ENCODE measurements around the gene NACC1.
"Not testable (repeated sequence)": the region's sequence is repeated elsewhere in the genome, so short reads cannot be mapped to it uniquely, and the experiment has no call there.

Gene NACC1

DNA sequence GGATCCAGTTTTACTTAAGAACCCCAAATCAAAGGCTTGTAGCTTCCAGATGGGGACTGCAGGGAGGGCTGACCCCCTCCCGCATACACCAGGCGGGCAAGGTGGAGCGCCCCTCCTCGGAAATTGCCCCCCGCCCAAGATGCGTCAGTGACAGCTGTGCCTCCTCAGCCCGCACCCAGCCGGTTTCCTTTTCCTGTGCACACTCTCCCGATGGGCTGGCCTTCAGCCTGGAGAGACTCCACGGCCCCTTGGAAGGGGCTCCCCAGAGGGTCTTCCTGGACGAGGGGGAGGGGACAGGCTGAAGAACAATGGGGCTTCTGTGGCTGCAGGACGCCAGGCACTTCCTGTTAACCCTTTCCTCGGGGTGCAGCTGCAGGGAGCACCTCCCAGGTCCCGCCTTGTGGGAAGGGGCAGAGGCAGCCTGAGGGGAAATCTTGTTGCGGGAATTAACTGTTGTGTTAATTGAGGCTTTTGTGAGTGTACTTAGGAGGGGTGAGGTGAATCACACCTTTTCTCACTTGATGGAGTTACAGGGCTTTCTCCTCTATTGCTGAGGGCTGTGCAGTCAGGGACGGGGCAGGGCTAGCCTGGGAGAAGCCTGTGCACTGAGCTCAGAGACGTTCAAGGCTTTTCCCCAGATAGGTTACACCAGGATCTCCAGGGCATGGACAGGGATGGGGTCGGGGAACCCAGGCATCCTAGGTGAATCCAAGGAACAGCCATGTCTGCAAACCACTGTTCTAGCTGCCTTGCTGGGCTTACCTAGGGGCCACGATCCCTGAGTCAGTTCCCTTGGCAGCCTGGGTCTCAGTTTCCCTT is 46.5 kb downstream of the NACC1 start:
- DNase-seq (ENCODE audit: low read depth): peak; percentile 52

DNA sequence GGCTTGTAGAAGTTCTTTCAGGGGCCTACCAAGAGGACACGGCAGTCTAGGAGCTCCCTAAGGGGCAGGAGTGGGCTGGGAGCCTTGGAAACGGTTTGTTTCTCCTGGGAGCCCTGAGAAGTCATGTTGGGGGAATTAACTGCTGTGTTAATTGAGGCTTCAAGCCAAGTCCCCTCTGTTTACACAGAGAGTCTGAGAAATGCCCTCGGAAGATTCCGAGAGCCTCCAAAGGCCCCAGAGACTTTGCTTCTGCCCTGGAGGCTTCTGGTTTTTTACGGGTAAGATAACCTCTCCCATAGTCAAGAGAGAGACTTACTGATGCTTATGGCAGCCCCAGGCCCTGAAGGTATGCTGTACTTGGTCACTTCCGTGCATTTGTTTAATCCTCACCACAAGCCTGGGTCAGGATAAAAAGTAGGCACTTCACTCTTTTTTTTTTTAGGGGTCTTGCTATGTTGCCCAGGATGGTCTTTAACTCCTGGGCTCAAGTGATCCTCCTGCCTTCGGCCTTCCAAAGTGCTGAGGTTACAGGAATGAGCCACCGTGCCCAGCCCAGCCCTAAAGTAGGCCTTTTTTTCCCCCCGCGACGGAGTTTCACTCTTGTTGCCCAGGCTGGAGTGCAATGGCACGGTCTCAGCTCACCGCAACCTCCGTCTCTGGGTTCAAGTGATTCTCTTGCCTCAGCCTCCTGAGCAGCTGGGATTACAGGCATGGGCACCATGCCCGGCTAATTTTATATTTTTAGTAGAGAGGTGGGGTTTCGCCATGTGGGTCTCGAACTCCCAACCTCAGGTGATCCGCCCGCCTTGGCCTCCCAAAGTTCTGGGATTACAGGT is 47.3 kb downstream of the NACC1 start:
- DNase-seq (ENCODE audit: low read depth): peak; percentile 82

DNA sequence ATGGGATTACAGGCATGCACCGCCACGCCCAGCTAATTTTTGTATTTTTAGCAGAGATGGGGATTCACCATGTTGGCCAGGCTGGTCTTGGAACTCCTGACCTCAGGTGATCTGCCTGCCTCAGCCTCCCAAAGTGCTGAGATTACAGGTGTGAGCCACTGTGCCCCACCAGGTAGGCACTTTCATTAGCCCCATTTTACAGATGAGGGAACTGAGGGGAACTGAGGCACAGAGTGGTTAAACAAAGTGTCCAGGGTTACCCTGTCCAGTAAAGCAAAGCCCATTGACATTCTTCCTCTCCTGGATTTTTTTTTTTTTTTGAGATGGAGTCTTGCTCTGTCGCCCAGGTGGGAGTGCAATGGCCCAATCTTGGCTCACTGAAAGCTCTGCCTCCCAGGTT is 48.1 kb downstream of the NACC1 start:
- not testable (repeated sequence) for DNase-seq (ENCODE audit: low read depth)

DNA sequence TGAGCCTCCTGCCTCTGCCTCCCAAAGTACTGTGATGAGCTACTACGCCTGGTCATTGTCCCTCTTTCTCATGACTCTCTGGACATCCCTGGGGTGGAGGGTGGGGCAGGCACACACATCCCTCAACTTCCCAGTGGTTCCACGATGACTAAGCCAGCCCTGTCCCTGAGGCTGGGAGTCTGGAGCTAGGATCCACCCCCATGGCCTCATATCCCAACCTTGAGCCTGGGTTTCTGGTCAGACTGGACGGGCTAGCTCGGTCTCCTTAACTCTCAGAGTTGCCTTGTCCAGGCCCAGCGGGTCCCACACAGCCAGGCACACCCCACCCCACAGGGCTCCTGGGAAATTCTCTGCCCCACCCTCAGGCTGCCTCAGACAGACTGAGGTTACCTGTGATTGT is 51.7 kb downstream of the NACC1 start:
- peak; percentile 90 for DNase-seq (ENCODE audit: low read depth)

DNA sequence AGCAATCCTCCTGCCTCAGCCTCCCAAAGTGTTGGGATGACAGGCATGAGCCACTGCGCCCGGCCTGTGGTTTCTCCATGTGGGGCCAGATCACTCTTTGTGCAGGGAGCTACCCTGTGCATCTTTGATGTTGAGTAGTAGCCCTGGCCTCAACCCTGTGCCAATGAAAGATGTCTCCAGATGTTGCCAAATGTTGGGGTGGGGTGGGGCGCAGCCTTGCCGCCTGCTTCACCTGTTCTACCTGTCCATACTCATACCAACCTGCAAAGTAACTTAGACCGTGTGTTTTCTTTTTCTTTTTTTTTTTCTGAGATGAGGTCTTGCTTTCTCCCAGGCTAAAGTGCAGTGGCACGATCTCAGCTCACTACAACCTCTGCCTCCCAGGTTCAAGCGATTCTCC is 53.1 kb downstream of the NACC1 start:
- no peak for DNase-seq (ENCODE audit: low read depth)

DNA sequence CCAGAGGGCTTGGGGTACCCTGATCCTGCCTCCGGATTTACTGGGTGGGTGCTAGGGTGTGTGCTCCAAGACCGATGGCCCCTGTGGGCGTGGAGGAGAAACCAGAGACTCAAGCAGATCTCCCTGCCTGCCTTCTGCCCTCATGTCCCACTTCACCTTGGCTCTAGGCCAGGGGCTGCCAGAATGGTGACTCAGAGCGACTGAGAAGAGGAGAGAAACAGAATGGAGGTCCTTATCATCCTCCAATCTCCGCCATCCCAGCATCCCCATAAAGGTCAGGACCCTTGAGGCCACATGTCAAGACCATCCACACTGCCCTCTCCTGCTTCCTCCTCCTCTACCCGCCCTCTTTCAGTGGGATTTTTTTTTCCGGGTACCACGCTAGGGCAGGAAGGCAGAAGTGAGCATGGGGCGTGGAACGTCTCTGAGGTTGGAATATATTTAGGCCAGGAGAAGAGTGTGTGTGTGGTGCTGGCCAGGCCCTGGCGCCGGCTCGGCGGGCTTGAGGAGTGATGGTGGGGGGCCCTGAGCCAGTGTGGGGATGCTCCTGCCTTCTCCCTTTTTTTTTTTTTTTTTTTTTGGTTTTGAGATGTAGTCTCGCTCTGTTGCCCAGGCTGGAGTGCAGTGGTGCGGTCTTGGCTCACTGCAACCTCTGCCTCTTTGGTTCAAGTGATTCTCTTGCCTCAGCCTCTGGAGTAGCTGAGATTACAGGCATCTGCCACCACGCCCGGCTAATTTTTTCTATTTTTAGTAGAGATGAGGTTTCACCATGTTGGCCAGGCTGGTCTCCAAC is 54.5 kb downstream of the NACC1 start:
- peak; percentile 95 for DNase-seq (ENCODE audit: low read depth)

DNA sequence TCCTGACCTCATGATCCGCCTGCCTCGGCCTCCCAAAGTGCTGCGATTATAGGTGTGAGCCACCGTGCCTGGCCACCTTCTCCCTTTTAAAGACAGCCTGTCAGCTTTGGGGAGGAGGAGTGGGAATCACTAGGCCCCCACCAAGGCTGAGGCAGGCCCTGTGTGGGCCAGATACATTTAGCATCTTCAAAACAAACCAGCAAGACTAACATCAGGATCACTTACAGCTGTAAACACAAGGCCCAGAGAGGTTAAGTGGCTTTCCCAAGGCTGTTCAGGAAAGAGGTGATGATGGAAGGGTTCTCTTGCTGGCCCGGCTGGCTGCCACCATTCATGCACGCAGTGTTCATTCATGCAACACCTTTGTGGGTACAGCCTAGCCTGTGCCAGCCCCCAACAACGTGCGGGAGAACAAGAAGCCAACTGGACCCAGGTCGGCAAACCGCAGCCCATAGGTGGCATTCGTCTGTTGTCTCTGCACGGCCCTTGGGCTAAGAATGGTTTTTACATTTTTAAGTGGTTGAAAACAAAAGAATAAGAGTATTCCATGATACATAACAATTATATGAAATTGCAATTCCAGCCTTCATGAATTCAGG is 55.2 kb downstream of the NACC1 start:
- DNase-seq (ENCODE audit: low read depth): no peak

DNA sequence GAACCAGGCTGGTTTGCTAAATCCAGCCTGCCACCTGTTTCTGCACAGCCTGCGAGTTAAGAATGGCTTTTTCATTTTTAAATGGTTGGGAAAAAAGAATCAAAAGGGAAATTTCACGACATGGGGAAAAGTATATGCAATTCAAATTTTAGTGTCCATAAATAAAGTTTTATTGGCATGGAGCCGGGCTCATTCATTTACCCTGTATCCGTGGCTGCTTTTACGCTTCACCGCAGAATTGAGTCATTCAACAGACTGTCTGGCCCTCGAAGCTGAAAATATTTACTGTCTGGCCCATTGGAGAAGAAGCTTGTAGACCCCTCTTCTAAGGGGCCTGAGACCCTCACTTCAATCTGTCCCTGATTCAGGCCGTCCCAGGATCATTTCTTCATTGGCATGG is 58.3 kb downstream of the NACC1 start:
- DNase-seq (ENCODE audit: low read depth): peak; percentile 32

DNA sequence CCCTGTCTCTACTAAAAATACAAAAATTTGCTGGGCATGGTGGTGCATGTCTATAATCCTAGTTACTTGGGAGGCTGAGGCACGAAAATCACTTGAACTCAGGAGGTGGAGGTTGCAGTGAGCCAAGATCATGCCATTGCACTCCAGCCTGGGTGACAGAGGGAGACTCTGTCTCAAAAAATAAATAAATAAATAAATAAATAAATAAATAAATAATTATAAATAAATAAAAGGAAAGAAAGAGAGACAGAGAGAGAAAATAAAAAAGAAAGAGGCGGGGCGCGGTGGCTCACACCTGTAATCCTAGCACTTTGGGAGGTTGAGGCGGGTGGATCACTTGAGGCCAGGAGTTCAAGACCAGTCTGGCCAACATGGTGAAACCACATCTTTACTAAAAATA is 59.5 kb downstream of the NACC1 start:
- not testable (repeated sequence) for DNase-seq (ENCODE audit: low read depth)

DNA sequence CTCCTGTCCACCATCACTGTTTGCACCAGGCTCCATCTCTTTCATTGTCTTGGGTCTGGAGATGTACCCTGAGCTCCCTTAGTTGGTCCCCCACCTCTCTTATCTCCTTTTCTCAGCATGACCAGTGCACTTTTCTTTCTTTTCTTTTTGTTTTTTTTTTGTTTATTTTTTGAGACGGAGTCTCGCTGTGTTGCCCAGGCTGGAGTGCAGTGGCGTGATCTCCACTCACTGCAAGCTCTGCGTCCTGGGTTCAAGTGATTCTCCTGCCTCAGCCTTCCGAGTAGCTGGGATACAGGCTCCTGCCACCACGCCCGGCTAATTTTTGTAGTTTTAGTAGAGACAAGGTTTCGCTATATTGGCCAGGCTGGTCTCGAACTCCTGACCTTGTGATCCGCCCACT is 60.2 kb downstream of the NACC1 start:
- not testable (repeated sequence) for DNase-seq (ENCODE audit: low read depth)

DNA sequence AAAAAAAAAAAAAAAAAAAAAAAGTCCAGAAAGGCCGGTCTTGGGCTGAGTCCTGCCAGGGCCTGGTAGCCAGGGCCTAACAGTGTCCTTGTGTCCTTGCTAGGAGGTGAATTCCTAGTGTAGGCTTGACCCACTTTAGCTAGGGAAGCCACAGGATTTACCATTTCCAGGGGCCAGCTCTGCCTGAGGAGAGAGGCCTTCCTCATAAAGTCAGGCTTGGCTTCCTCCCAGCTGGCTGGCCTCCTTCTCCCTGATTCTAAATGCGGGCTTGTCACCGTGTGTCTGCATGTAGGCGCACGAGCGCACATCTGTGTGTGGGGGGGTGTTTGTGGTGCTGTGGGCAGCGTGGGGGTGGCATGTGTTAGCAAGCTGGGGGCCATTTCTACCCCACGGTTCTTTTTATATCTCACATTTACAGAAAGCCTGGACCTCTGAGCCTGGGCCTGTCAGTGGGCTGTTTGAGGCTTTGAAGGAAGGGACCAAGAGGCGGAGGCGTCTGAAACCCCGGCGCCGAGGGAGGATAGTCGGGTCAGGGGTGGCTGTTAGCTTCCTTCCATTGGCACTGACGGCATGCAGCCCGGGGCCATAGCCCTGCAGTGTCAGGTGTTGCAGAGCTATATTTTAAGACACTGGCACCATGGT is 63.8 kb downstream of the NACC1 start:
- peak; percentile 85 for DNase-seq (ENCODE audit: low read depth)

DNA sequence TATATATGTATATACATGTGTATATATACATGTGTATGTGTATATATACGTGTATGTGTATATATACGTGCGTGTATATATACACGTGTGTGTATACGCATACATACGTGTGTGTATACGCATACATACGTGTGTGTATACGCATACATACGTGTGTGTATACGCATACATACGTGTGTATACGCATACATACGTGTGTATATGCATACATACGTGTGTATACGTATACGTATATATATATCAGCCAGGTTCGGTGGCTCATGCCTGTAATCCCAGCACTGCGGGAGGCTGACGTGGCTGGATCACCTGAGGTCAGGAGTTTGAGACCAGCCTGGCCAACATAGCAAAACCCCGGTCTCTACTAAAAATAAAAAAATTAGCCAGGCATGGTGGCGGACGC is 66.9 kb downstream of the NACC1 start:
- not testable (repeated sequence) for DNase-seq (ENCODE audit: low read depth)

DNA sequence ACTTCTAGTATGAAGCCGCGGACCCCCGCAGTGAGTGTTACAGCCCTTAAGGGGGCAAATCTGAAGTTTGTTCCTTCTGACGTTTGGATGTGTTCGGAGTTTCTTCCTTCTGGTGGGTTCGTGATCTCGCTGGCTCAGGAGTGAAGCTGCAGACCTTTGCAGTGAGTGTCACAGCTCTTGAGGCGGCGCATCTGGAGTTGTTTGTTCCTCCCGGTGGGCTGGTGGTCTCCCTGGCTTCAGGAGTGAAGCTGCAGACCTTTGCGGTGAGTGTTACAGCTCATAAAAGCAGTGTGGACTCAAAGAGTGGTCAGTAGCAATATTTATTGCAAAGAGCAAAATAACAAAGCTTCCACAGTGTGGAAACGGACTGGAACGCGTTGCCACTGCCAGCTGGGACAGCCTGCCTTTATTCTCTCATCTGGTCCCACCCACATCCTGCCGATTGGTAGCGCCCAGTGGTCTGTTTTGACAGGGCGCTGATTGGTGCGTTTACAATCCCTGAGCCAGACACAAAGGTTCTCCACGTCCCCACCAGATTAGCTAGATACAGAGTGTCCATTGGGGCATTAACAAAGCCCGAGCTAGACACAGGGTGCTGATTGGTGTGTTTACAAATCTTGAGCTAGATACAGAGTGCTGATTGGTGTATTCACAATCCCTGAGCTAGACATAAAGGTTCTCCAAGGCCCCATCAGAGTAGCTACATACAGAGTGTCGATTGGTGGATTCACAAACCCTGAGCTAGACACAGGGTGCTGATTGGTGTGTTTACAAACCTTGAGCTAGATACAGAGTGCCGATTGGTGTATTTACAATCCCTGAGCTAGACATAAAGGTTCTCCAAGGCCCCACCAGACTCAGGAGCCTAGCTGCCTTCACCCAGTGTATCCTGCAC is 67.9 kb downstream of the NACC1 start:
- not testable (repeated sequence) for DNase-seq (ENCODE audit: low read depth)

DNA sequence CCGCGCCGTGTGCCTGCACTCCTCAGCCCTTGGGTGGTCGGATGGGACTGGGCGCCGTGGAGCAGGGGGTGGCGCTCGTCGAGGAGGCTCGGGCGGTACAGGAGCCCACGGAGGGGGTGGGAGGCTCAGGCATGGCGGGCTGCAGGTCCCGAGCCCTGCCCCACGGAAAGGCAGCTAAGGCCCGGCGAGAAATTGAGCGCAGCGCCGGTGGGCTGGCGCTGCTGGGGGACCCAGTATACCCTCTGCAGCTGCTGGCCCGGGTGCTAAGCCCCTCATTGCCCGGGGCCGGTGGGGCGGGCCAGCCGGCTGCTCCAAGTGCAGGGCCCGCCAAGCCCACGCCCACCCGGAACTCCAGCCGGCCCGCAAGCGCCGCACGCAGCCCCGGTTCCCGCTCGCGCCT is 68.6 kb downstream of the NACC1 start:
- DNase-seq (ENCODE audit: low read depth): not testable (repeated sequence)

DNA sequence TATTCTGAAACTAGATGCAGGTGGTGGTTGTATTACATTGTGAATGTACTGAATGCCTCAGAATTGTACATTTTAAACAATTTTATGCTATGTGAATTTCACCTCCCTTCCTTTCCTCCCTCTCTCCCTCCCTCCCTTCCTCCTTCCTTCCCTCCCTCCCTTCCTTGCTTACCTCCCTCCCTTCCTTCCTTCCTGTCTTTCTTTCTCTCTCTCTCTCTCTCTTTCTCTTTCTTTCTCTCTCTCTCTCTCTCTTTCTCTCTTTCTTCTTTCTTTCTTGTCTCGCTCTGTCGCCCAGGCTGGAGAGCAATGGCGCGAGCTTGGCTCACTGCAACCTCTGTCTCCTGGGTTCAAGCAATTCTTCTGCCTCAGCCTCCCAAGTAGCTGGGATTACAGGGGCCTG is 69.4 kb downstream of the NACC1 start:
- no peak for DNase-seq (ENCODE audit: low read depth)

DNA sequence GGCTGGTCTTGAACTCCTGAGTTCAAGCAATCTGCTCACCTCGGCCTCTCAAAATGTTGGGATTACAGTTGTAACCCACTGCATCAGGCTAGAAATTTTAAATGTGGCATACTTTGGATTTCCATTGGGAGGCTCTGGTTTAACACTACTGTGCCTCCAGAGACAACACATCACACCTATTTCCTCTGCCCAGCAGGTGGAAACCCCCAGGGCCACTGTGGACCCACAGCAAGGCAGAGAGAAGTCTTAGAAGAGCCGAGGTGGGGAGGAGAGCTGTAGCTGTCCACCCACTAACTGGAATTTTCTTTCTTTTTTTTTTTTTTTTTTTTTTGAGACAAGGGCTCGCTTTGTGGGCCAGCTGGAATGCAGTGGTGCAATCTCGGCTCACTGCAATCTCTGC is 71.5 kb downstream of the NACC1 start:
- DNase-seq (ENCODE audit: low read depth): peak; percentile 20

All from EH (cell line).